Mesenteric fat pad (tissue), 1 donor: ENCODE data around the gene TMPO. TPM values are rescaled to one million over a fixed set of nuclear protein-coding genes. Genes with fewer than 3 reads are reported as not detected.
"Not testable (repeated sequence)": the region's sequence is repeated elsewhere in the genome, so short reads cannot be mapped to it uniquely, and the experiment has no call there.

Experiments used
- DNase-seq: peaks from one replicate; pipeline ENCODE4 v3.0.0-alpha.2; 2020; ENCODE audit warnings: low spot score
- total RNA-seq: library from RNA; stranded (reverse); fragmentation: NEBNext Ultra II Directional; extraction: Animal tissue kit (Norgen Biotek cat#: 25700); gene quantifications from one replicate; pipeline ENCODE4 v1.2.1, GENCODE V29; 2021
- donor health status: DM: yes; HTN: yes; CAD: no.

The TMPO gene
- total RNA-seq, 1 donor from 2014 or later: 21.7 TPM

GRCh38 chr12:98578392-98578791 is 63.0 kb downstream of the TMPO start:
- DNase-seq: no peak

GRCh38 chr12:98578821-98579220 is 63.4 kb downstream of the TMPO start:
- DNase-seq: no peak

- no peak for DNase-seq
Observed at GRCh38 chr12:98579347-98579746, 64.0 kb downstream of the TMPO start.

- DNase-seq: no peak
Observed at GRCh38 chr12:98579835-98580234, 64.4 kb downstream of the TMPO start.

DNA sequence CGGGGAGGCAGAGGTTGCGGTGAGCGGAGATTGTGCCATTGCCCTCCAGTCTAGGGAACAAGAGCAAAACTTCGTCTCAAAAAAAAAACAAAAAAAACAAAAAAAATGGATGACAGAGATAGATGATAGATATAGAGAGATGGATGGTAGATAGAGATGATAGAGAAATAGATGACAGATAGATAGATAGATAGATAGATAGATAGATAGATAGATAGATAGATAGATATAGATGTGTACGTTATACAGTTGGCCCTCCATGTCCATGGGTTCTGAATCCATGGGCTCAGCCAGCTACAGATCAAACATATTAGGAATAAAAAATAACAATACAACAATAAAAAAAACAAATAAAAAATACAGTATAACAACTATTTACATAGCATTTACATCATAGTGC is 65.3 kb downstream of the TMPO start:
- DNase-seq: no peak

DNA sequence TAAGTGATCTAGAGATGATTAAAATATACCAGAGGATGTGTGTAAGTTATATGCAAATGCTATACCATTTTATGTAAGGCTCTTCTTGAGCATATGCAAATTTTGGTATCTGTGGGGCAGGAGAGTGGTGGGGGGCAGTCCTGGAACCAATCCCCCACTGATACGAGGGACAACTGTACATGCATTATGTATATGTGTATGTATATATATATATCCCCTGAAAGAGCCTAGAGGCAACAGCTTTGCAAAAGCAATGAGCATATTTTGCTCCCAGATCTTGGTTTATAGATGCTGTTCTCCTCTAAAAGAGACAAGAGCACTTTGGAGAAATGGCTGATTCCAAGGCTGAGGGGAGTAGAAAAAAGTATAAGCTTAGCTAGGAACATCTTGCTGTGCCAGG is 65.7 kb downstream of the TMPO start:
- DNase-seq: no peak

DNA sequence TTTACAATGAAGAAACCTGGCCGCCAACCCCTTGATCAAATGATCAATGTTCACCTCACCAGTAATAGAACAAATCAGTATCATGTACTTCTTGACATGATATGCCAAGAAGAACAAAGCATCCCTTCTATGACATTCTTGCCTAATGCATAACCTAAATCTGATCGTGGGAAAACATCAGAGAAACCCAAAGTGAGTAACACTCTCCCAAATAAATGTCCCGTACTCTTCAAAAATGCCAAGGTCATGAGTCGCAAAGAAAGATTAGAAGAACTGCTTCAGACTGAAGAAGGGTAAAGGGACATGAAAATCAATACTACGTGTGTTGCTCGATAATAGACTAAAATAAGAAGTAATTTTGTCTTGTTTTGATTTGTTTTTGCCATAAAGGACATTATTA is 66.7 kb downstream of the TMPO start:
- no peak for DNase-seq

DNA sequence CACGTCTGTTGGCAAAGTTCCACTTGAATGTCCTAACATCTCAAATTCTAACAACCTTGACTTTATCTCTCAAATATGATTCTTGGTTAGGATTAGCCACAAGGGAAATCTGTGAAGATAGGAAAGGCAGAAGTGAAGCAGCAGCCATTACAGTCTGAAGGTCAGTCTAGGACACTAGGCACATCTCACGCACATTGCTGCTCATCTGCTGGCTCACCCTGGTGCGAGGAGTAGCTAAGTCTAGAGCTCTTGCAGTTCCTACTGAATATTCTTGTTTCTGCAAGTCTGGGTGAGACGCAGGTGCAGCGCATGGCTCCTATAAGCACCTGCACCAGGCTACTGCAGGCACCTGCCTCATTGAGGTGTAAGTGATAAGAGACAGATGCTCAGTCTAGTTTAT is 71.7 kb downstream of the TMPO start:
- DNase-seq: no peak

DNA sequence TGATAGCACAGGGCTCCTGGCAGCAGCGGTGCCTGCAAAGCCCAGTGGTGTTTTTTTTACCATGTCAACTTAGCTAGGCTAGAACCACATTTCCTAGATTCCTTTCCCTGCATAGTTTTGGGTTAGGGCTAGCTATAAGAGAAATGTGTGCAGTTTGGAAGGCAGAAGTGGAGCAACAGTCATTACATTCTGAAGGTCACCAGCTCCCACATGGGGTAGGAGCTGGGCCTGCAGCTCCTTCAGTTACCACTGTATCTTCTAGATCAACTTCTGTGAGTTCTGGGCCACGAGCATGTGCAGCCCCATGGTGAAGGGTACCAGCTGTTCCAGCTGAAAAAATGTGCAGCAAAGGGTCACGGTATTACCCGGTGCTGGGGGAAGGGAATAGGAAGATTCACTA is 75.8 kb downstream of the TMPO start:
- no peak for DNase-seq

- no peak for DNase-seq
Observed at GRCh38 chr12:98592825-98593322, 77.5 kb downstream of the TMPO start.

- peak; percentile 98 for DNase-seq
Observed at GRCh38 chr12:98593351-98594049, 78.1 kb downstream of the TMPO start, which contains the start of gene SLC25A3. SLC25A3 (plus strand) TSS chr12:98593686; CDS start chr12:98593979, 293 bp downstream.

DNA sequence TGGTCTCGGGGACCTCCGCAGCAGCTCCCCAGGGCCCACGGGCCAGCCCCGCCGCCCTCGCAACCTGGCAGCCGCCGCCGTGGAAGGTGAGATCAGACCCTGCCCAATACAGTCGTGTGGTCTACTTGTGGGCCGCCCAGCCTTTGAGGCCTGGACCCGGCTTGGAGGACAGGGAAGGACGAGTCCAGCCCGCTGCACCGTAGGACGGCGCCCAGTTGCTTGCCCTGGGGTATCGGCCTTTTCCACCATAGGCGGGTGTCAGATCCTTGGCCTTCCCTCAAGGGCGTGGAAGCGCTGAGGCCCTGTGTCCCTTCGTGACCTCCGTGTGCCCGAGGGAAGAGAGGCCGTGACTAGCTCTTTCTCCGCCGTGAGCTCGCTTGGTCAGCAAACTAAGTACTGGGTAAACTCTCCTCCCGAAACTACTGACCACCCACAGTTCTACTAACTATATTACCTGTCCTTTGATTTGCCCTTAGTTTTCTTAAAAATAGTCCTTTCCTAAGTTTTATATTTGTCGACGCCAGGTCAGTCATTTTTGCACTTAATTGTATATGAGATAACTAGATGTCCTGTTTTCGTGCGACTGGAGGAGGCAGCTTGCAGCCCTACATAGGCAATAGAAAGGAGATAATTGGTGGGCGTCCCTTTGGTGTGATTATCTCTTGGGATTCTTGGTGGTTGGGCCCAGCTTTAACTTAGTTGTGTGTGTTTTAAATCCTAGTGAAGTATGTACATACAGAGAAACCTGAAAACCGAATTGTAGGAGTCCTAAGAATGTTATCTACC is 78.9 kb downstream of the TMPO start:
- DNase-seq: no peak

GRCh38 chr12:98595243-98595988 is 80.0 kb downstream of the TMPO start:
- no peak for DNase-seq

- not testable (repeated sequence) for DNase-seq
Observed at GRCh38 chr12:98597313-98597712, 81.9 kb downstream of the TMPO start.

Other genes starting within 250 kb of the TMPO start
- 437 TPM for gene SLC25A3, start 78.1 kb downstream of the TMPO start, total RNA-seq
- 22.6 TPM for gene IKBIP, start 129.2 kb downstream of the TMPO start, total RNA-seq
- 14.6 TPM for gene APAF1, start 129.7 kb downstream of the TMPO start, total RNA-seq